GM10266 (cell line): ENCODE results near the gene DLL1.
"Not testable (repeated sequence)": the region's sequence is repeated elsewhere in the genome, so short reads cannot be mapped to it uniquely, and the experiment has no call there.

Experiments
- DNase-seq: peaks from one replicate; pipeline ENCODE4 v3.0.0; 2012; ENCODE audit errors: extremely low spot score
- CTCF ChIP-seq: IDR thresholded peaks from 2 replicates; pipeline ENCODE4 v1.5.1; 2012; ENCODE audit warnings: mild to moderate bottlenecking, low read depth; ENCODE audit not compliant: control insufficient read depth, insufficient read depth; ENCODE audit errors: missing control alignments

Gene DLL1

GRCh38 chr6:170269846-170270541 is 20.9 kb downstream of the DLL1 start:
- DNase-seq = no peak
- no peak for TF ChIP-seq CTCF

DNA sequence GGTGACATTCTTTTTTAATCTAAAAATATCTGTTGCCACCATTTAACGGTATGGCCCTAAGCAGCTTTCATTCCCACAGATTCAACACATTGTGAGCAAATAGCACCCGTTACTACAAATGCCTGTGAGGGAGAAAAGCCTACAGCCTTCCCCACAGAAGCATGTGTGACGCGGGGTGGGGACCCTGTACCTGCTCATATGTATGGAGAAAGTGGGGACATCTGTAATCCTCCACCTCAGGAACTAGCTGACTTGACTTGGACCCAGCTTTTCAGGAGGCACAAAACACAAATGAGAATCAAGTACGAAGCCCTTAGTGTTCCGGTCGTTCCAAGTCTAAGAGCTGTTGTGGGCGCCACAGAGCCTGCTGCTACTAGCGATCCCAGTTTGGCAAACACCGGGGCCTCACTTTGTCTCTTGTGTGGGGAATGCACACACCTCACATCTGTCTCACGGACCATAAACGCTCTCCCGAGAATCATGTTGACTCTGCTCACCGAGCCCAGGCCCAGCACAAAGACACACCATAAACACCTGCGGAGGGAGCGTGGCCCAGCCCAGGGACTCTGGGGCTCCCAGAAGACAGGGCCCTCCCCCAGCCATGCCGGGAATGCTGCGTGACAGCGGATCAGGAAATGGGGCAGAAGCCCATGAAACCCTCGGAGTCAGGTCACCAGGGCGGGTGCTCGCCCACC is 21.6 kb downstream of the DLL1 start:
- TF ChIP-seq CTCF = no peak
- DNase-seq = no peak

- no peak for TF ChIP-seq CTCF
- DNase-seq = no peak
Observed at GRCh38 chr6:170268216-170269129, 22.4 kb downstream of the DLL1 start.

DNA sequence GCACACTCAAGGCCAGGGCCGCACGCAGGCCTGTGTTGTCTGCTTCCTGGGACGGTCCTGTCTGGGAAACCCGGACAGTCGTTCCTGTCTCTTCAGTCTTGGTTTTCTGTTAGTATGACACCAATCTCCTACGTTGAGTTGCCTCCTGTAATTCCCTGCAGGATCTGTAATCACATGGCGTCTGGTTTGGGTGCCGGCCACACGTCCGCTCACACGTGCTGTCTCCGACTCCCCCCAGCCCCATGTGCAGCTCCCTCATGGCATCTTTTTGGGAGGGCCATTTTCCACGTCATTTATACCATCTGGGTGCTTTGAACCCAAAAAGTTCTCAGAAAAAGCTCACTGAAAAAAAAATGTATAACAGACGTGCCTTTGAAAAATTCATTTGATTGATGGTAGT is 23.2 kb downstream of the DLL1 start:
- TF ChIP-seq CTCF = no peak
- no peak for DNase-seq

GRCh38 chr6:170266061-170266825 is 24.6 kb downstream of the DLL1 start:
- no peak for TF ChIP-seq CTCF
- DNase-seq = no peak

DNA sequence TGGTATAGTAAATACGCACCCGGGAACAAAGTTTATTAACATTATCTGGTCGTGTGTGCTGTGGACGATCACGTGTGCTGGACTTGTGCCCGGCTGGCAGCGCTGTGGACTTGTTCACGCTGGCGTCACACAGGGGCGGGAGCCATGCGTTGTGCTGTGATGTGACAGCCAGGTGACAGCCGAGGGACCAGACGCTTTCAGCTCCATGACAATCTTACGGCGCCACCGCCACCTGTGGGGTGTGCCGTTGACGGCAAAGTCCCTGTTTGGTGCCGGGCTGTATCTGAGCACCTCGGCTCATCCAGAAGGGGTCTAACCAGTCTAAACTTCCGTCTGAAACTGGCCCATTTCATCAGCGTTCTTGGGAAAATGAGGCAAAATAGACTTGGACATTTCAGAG is 25.2 kb downstream of the DLL1 start:
- DNase-seq = no peak
- no peak for TF ChIP-seq CTCF

DNA sequence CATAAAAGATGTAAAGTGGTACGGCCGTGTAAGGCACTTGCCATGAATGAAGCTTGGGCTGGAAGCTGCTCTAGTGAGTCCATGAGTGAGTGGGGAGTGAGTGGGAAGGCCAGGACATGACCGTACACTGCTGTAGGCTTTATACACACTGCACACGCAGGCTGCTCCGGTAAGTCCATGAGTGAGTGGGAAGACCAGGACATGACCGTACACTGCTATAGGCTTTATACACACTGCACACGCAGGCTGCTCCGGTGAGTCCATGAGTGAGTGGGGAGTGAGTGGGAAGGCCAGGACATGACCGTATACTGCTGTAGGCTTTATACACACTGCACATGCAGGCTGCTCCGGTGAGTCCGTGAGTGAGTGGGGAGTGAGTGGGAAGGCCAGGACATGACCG is 26.2 kb downstream of the DLL1 start:
- not testable (repeated sequence) for DNase-seq
